OCI-LY1 (cell line): ENCODE data around the gene C1QTNF6.

Experiments used
- CTCF ChIP-seq: fragments of 200-600 bp; sonication (generic), shearing (Covaris generic); IDR thresholded peaks from 2 replicates; pipeline ENCODE4 v1.5.1; 2017; ENCODE audit warnings: mild to moderate bottlenecking, antibody characterized with exemption, low read length, moderate library complexity, mixed read lengths
- EZH2 ChIP-seq: fragments of 200-600 bp; sonication (generic), shearing (Covaris generic); IDR thresholded peaks from 2 replicates; pipeline ENCODE4 v1.8.0; 2017; ENCODE audit warnings: borderline replicate concordance, mixed run types, mild to moderate bottlenecking, antibody characterized with exemption, low read length, moderate library complexity, mixed read lengths

- TF ChIP-seq CTCF (no peak), EZH2 (no peak)
Measured at GRCh38 chr22:37229012-37229804, 41.2 kb upstream of the C1QTNF6 start.
